K562 (cell line): ENCODE measurements around the gene BCAN. TPM values are rescaled to one million over a fixed set of nuclear protein-coding genes. Genes with fewer than 3 reads are reported as not detected.

Experiments
- HMG20A ChIP-seq: fragments of 450-650 bp; formaldehyde crosslinking; conservative IDR thresholded peaks from 2 replicates; pipeline ENCODE4 v1.4.0; 2020; ENCODE audit warnings: mild to moderate bottlenecking, mixed read lengths
- MAFF ChIP-seq: IDR thresholded peaks from 2 replicates; pipeline ENCODE4 v1.6.1; 2012; ENCODE audit warnings: low read length, improper control_type of control experiment
- POLR2H ChIP-seq: IDR thresholded peaks from 2 replicates; pipeline ENCODE4 v1.6.1; 2016; ENCODE audit warnings: missing genetic modification characterization, low read depth, mild to moderate bottlenecking, control low read depth, missing compliant biosample characterization, moderate library complexity
- PTRF ChIP-seq: fragments of 450-650 bp; IDR thresholded peaks from 2 replicates; pipeline ENCODE4 v1.6.1; 2016; ENCODE audit warnings: mild to moderate bottlenecking, missing genetic modification characterization, missing compliant biosample characterization
- ZBTB49 ChIP-seq: sonication (generic); formaldehyde crosslinking; IDR thresholded peaks from 2 replicates; pipeline ENCODE4 v1.8.0; 2022; ENCODE audit warnings: missing genetic modification reagents, mild to moderate bottlenecking, borderline replicate concordance
- polyA plus RNA-seq, 8 experiments: library from polyadenylated mRNA; depleted of rRNA in 4 of 8; stranded (reverse) in 5 of 8; unstranded in 3 of 8; fragments of >200 nt; fragmentation: Nextera tagmentation in 2 of 8; fragmentation: Illumina TruSeq in 1 of 8; extraction: Ambion mirVana in 2 of 8; extraction: Trizol in 1 of 8; gene quantifications; 2 replicates each; pipeline versions ENCODE4 v1.2.1 to v1.2.3, GENCODE V29; 2011 to 2014; ENCODE audit warnings: inconsistent platforms in 1 of 8, missing spikeins in 1 of 8
- total RNA-seq, 7 experiments: library from RNA; depleted of rRNA in 6 of 7; stranded (reverse); fragments of >200 nt in 6 of 7; fragmentation: Illumina TruSeq in 2 of 7; extraction: Trizol in 2 of 7; gene quantifications; 2 replicates each; pipeline versions ENCODE4 v1.2.1 to v1.2.3, GENCODE V29; 2011 to 2021; ENCODE audit warnings: low replicate concordance in 1 of 7
- TF ChIP-seq, protein P1 (sequence below), 2 experiments: fragments of 450-650 bp in 1 of 2; sonication (generic) in 1 of 2; formaldehyde crosslinking; conservative IDR thresholded peaks; 2 replicates each; pipeline versions ENCODE4 v1.4.0 to v1.8.1; 2020 to 2022; ENCODE audit warnings: mild to moderate bottlenecking in 1 of 2, missing genetic modification reagents in 1 of 2

The BCAN gene
- total and polyA plus RNA-seq, 9 of the 15 experiments (the other 6 are each of a cell fraction or from before 2014, with no cell fraction given): 0.04 to 0.33 (median 0.14) TPM; not detected in 5

GRCh38 chr1:156667968-156668709, 26.2 kb downstream of the BCAN start (continued):
- TF ChIP-seq ZBTB49 (CRISPR knock-in tag): no peak
- TF ChIP-seq POLR2H (tag): no peak
- TF ChIP-seq HMG20A (CRISPR knock-in tag): no peak
- TF ChIP-seq MAFF: no peak
- TF ChIP-seq, protein P1, sequence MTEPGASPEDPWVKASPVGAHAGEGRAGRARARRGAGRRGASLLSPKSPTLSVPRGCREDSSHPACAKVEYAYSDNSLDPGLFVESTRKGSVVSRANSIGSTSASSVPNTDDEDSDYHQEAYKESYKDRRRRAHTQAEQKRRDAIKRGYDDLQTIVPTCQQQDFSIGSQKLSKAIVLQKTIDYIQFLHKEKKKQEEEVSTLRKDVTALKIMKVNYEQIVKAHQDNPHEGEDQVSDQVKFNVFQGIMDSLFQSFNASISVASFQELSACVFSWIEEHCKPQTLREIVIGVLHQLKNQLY (CRISPR knock-in tag; conservative IDR thresholded peaks at IDR 0.05): no peak
- no peak for TF ChIP-seq PTRF (tag)
